AG09319 (cell line): ENCODE data around the gene KAT6B.

Source experiments
- DNase-seq: peaks from one replicate; pipeline ENCODE4 v3.0.0-alpha.2; 2010; ENCODE audit warnings: low read depth; ENCODE audit errors: extremely low read depth
- TF ChIP-seq, protein P1 (sequence below): IDR thresholded peaks from 2 replicates; pipeline ENCODE4 v1.5.1; 2011; ENCODE audit warnings: low read depth, mild to moderate bottlenecking, inconsistent platforms, low read length, moderate library complexity

The KAT6B gene

DNA sequence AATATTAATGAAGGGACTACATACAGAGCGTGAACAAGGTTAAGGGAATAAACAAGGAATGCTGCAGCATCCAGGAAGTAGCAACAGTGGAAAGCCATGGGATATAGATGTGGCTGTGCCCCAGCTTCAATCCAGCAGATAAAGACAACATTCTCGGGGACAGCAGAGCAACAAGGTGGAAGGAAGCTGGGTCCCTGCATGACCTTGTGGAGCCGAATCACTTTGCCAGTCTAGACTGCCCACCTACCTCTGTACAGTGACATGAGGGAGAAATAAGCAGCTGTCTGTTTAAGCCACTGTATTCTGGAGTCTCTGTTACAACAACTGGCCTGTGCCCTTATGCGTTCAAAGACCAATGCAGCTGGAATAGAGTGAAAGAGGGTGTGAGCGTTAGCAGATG is 255.0 kb downstream of the KAT6B start:
- TF ChIP-seq, protein P1, sequence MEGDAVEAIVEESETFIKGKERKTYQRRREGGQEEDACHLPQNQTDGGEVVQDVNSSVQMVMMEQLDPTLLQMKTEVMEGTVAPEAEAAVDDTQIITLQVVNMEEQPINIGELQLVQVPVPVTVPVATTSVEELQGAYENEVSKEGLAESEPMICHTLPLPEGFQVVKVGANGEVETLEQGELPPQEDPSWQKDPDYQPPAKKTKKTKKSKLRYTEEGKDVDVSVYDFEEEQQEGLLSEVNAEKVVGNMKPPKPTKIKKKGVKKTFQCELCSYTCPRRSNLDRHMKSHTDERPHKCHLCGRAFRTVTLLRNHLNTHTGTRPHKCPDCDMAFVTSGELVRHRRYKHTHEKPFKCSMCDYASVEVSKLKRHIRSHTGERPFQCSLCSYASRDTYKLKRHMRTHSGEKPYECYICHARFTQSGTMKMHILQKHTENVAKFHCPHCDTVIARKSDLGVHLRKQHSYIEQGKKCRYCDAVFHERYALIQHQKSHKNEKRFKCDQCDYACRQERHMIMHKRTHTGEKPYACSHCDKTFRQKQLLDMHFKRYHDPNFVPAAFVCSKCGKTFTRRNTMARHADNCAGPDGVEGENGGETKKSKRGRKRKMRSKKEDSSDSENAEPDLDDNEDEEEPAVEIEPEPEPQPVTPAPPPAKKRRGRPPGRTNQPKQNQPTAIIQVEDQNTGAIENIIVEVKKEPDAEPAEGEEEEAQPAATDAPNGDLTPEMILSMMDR = no peak

More for the DNA sequence above, 255.0 kb downstream of the KAT6B start:
- DNase-seq = no peak
